Fibroblast of mammary gland (primary cell): ENCODE measurements around the gene DDX6.

Experiments
- DNase-seq: peaks from one replicate; pipeline ENCODE4 v3.0.0-alpha.2; 2010; ENCODE audit warnings: low read depth
- H3K4me3 ChIP-seq: 2 replicates; pipeline ENCODE4 v1.5.1; 2011; ENCODE audit warnings: low read depth, mild to moderate bottlenecking, low read length, moderate library complexity; ENCODE audit not compliant: control insufficient read depth
- CTCF ChIP-seq: conservative IDR thresholded peaks from 2 replicates; pipeline ENCODE4 v1.5.1; 2011; ENCODE audit warnings: low read depth, low read length, inconsistent platforms; ENCODE audit not compliant: control insufficient read depth, insufficient read depth

Gene DDX6

GRCh38 chr11:118705111-118705741 is 85.7 kb downstream of the DDX6 start:
- TF ChIP-seq CTCF, result no peak
- no peak overlapping the region for H3K4me3 ChIP-seq
- no peak for DNase-seq

- DNase-seq, result no peak
- TF ChIP-seq CTCF, result no peak
- no peak overlapping the region for H3K4me3 ChIP-seq
Observed at GRCh38 chr11:118703563-118704106, 87.3 kb downstream of the DDX6 start.

- no peak overlapping the region for H3K4me3 ChIP-seq
- no peak for DNase-seq
- no peak for TF ChIP-seq CTCF
Observed at GRCh38 chr11:118699506-118700220, 91.3 kb downstream of the DDX6 start.
